NCI-H2029 treated with DMSO at 0.1 percent for 48 hours (cell line): Measurements from ENCODE around the gene EPB41L5.
"Not testable (repeated sequence)": the region's sequence is repeated elsewhere in the genome, so short reads cannot be mapped to it uniquely, and the experiment has no call there.

Source experiments
- DNase-seq: peaks from one replicate; lab custom pipeline; 2025; lab: John Stamatoyannopoulos, UW

The EPB41L5 gene

DNA sequence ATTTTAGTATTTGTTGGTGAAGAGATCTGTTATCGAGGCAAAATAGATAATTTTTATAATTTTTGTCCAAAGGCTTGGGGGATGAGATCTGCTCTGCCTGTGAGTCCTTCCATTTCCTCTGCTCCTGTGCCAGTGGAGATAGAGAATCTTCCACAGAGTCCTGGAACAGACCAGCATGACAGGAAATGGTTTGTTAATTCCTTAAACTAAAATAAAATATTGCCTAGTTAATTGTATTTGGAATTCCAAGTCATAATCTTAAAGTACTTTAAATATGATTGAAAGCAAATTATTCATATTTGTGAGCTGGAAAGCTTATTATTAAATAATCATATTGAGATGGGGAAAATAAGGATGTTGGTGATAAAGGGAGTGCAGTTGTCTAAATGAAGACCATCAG lies 87.8 kb downstream of the EPB41L5 start:
- no peak for DNase-seq

DNA sequence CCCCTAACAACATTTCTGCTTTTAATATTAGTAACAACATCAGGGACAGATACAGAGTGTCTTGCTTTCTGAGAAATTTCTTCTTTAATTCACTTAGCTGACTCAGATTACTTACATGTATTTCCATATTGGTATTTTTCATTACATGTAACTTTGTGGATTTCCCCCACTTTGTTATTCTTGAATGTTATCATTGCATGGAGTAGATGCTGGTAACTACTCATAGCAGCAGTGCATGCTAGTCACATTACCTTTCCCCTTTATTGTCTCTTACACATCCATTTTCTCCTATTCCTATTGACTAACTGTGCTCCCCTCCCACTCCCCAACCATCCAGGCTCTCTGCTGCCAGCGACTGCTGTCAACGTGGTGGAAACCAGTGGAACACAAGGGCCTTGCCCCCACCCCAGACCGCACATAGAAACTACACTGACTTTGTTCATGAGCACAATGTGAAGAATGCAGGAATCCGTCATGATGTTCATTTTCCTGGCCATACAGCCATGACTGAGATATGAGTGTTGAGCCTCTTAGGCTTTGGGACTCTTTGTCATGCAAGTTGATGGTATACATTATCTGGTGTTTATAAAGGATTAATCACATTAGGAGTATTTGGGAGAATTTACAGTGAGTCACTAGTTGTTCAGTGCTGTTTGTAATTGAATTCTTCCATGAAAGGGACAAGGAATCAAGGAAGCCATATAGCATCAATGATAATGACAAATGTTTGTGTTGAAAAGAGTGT lies 91.0 kb downstream of the EPB41L5 start:
- DNase-seq = no peak

DNA sequence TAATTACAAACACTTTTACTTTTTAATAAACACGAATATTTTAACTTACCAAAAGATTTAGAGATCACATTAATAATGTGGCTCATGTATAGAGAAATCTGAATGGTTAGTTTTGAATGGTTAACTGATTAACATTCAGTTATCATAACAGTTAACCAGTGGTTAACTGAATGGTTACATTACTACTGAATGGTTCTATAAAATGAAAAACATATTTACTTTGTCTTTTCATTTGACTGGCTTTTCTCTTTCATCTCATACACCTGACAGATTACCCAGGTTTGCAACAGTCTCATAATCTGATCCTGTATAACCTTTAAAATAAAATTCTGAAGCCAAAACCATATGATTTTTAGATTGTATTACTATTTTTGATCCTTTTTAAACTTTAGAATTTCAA lies 91.9 kb downstream of the EPB41L5 start:
- DNase-seq = no peak

DNA sequence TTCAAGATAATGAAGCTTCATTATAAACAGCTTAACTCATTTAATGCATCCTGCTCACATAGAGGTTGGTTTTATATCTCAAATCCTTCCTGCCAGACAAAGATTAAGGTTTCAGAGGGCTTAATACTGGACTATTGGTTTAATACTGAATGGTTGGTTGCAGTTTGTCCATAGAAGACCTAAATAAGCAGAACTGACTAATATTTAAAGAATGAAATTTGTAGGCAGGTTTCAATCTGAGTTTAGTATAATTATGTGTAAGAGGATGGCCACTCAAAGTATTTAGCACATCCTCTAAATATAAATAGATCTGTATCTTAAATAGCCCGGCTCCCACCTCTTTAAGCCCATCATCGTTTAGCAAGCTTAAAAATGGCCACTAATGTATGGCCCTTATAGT lies 92.5 kb downstream of the EPB41L5 start:
- DNase-seq = no peak

DNA sequence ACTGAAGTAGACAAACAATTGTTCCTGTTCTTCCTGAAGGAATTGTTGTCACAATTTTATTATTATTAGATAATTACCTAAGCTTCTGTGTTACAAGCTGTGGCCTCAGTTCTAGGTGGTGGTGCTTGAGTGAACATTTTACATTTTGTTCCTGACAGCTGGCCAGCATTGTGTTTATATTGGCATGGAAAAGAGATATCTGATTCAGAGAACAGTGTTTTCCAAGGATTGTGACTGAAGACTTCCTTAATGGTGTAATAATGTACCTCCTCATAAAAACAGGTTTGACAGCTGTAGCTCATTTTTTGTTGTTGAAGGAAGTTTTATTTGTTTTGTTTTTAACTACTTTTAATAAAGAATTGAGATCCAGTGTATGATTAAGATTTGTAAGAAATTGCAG lies 95.2 kb downstream of the EPB41L5 start:
- DNase-seq = peak; percentile 97

DNA sequence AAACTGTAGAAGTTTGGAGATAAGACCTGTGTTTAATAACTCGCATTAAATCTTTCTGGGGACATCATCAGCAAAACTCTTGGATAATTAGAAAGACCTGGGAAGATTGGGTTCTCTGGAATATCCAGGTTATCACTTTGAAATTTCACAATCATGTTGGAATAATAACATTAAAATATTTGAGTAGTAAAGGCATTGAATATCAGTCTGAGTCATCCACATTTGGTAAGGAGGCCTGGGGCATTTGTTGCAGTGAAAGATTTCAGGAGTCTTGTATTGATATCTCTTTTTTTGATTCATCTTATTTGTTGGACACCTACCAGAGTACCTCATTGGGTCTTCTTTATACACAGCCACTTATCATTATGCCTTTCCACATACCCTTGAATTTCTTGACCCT lies 95.9 kb downstream of the EPB41L5 start:
- no peak for DNase-seq

GRCh38 chr2:120109186-120110061 lies 96.5 kb downstream of the EPB41L5 start:
- peak; percentile 75 for DNase-seq

DNA sequence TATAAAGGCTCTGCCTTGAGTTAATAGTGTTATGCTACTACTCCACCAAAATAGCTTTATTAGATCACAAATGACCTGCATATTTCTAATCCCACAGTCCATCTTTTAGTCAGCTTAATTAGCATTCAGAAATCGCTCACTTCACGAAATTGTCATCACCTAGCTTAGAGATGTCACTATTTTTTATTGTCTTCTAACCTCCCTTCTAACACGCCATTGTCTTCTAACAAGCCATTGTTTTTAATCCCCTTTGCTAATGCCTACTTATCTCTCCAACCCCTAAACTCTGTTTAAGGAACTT lies 97.1 kb downstream of the EPB41L5 start:
- no peak for DNase-seq

GRCh38 chr2:120110507-120110906 lies 97.6 kb downstream of the EPB41L5 start:
- no peak for DNase-seq

GRCh38 chr2:120111193-120111592 lies 98.3 kb downstream of the EPB41L5 start:
- no peak for DNase-seq

- DNase-seq = no peak
Measured at GRCh38 chr2:120118018-120118417, 105.1 kb downstream of the EPB41L5 start.

DNA sequence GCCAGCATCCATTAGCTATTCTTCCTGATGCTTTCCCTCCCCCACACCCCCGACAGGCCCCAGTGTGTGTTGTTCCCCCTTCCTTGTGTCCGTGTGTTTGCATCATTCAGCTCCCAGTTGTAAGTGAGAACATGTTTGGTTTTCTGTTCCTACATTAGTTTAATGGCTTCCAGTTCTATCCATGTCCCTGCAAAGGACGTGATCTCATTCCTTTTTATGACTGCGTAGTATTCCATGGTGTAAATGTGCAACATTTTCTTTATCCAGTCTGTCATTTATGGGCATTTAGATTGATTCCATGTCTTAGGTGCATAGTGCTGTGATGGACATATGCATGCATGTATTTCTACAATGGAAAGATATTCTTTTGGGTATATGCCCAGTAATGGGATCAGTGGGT lies 105.6 kb downstream of the EPB41L5 start:
- no peak for DNase-seq

DNA sequence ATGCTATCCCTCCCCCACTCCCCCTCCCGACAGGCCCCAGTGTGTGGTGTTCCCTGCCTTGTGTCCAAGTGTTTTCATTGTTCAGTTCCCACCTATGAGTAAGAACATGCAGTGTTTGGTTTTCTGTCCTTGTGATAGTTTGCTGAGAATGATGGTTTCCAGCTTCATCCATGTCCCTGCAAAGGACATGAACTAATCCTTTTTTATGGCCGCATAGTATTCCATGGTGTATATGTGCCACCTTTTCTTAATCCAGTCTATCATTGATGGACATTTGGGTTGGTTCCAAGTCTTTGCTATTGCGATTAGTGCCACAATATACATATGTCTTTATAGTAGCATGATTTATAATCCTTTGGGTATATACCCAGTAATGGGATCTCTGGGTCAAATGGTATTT lies 108.5 kb downstream of the EPB41L5 start:
- DNase-seq = not testable (repeated sequence)

- DNase-seq = no peak
Measured at GRCh38 chr2:120123090-120123489, 110.2 kb downstream of the EPB41L5 start.

- DNase-seq = no peak
Measured at GRCh38 chr2:120125195-120125594, 112.3 kb downstream of the EPB41L5 start.

GRCh38 chr2:120128216-120128615 lies 115.3 kb downstream of the EPB41L5 start:
- no peak for DNase-seq

GRCh38 chr2:120132190-120132589 lies 119.3 kb downstream of the EPB41L5 start:
- no peak for DNase-seq

DNA sequence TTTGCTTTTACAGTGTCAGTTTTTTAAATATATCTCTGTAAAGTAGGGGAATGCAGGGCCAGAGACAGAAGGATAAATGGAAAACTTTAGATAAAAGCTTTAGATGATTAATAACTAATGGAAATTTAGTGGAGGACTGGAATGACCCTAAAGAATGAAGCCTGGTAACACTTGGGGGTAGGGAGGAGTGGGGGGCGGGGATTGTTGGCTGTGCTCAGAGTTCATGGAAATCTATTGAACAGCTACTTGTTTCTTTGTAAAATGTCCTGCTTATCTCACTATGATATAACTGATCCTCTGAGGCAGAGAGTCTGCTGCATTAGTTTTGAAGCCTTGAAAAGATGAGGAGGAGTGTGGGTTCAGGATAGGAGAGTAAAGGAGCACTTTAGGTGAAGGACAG lies 119.8 kb downstream of the EPB41L5 start:
- no peak for DNase-seq

GRCh38 chr2:120133572-120134244 lies 120.8 kb downstream of the EPB41L5 start:
- DNase-seq = no peak

GRCh38 chr2:120134263-120134662 lies 121.4 kb downstream of the EPB41L5 start:
- DNase-seq = no peak

GRCh38 chr2:120135013-120135412 lies 122.1 kb downstream of the EPB41L5 start:
- DNase-seq = not testable (repeated sequence)

- no peak for DNase-seq
Measured at GRCh38 chr2:120140866-120141265, 128.0 kb downstream of the EPB41L5 start.
